SU-DHL-6 (cell line): ENCODE results near the gene PTTG1IP2.

Experiments
- H2AFZ ChIP-seq: fragments of 200-600 bp; sonication (generic); 2 replicates; pipeline ENCODE4 v1.6.1; 2014; ENCODE audit warnings: low read depth, mild to moderate bottlenecking, moderate library complexity, mixed read lengths, antibody characterized with exemption, low read length; ENCODE audit not compliant: severe bottlenecking
- H3F3A ChIP-seq: fragments of 200-600 bp; shearing (Covaris generic); 2 replicates; pipeline ENCODE4 v1.6.0; 2016; ENCODE audit warnings: antibody characterized with exemption, mild to moderate bottlenecking; ENCODE audit not compliant: insufficient read depth
- H3K27ac ChIP-seq: fragments of 200-600 bp; sonication (generic); 2 replicates; pipeline ENCODE4 v1.5.1; 2016; ENCODE audit warnings: low read depth, mild to moderate bottlenecking, low read length, moderate library complexity, mixed read lengths
- H3K27me3 ChIP-seq: fragments of 200-600 bp; sonication (generic), shearing (Covaris generic); 2 replicates; pipeline ENCODE4 v1.6.0; 2014; ENCODE audit warnings: mild to moderate bottlenecking, low read length
- H3K36me3 ChIP-seq: fragments of 200-600 bp; sonication (generic); 2 replicates; pipeline ENCODE4 v1.6.1; 2014; ENCODE audit warnings: mild to moderate bottlenecking, low read length, mixed read lengths
- H3K4me2 ChIP-seq: fragments of 300-600, 200-600 bp; shearing (Covaris generic), sonication (generic); 2 replicates; pipeline ENCODE4 v1.6.0; 2014; ENCODE audit warnings: low read length, low read depth, mild to moderate bottlenecking; ENCODE audit not compliant: poor library complexity, severe bottlenecking
- H3K4me3 ChIP-seq: fragments of 200-600 bp; sonication (generic); 2 replicates; pipeline ENCODE4 v1.5.1; 2014; ENCODE audit warnings: antibody characterized with exemption, low read length, mild to moderate bottlenecking, mixed read lengths; ENCODE audit not compliant: insufficient read depth, poor library complexity, severe bottlenecking
- H3K79me2 ChIP-seq: fragments of 200-600 bp; sonication (generic); 2 replicates; pipeline ENCODE4 v1.6.1; 2014; ENCODE audit warnings: mild to moderate bottlenecking, low read length, moderate library complexity; ENCODE audit not compliant: insufficient read depth
- H3K9ac ChIP-seq: fragments of 200-600 bp; sonication (generic); 2 replicates; pipeline ENCODE4 v1.7.0; 2014; ENCODE audit warnings: mild to moderate bottlenecking, low read length
- H3K9me2 ChIP-seq: fragments of 200-600 bp; sonication (generic); replicated peaks from 2 replicates; pipeline ENCODE4 v1.6.1; 2014; ENCODE audit warnings: low read length; ENCODE audit not compliant: insufficient read depth
- H3K9me3 ChIP-seq: fragments of 200-600 bp; sonication (generic); 2 replicates; pipeline ENCODE4 v1.6.1; 2014; ENCODE audit warnings: low read length, mixed read lengths; ENCODE audit not compliant: insufficient read depth
- H4K20me1 ChIP-seq: fragments of 200-600 bp; sonication (generic); 2 replicates; pipeline ENCODE4 v1.6.1; 2014; ENCODE audit warnings: low read depth, mild to moderate bottlenecking, antibody characterized with exemption, low read length, moderate library complexity, mixed read lengths
- CTCF ChIP-seq: fragments of 200-600 bp; sonication (generic); IDR thresholded peaks from one replicate; pipeline ENCODE4 v1.5.1; 2017; ENCODE audit warnings: antibody characterized with exemption, mild to moderate bottlenecking, low read length, moderate library complexity; ENCODE audit not compliant: insufficient read depth, poor library complexity, severe bottlenecking
- EZH2phosphoT487 ChIP-seq: fragments of 200-600 bp; sonication (generic), shearing (Covaris generic); conservative IDR thresholded peaks from 2 replicates; pipeline ENCODE4 v1.6.1; 2018; ENCODE audit warnings: mild to moderate bottlenecking, antibody characterized with exemption, low read length, moderate library complexity, mixed read lengths

The PTTG1IP2 gene

GRCh38 chr7:90536449-90536848 lies 67.0 kb downstream of the PTTG1IP2 start:
- H3K27ac ChIP-seq, result no peak overlapping the region
- H3K9me3 ChIP-seq, result no peaks in the 10 kb centered on the region
- no peaks in the 10 kb centered on the region for H3K9me2 ChIP-seq
- no peak overlapping the region for H3K4me2 ChIP-seq
- H3K36me3 ChIP-seq, result no peaks in the 10 kb centered on the region
- H3K27me3 ChIP-seq, result no peaks in the 10 kb centered on the region
- H3K4me3 ChIP-seq, result no peak overlapping the region
- H3K79me2 ChIP-seq, result no peaks in the 10 kb centered on the region
- no peaks in the 10 kb centered on the region for H4K20me1 ChIP-seq
- H3K9ac ChIP-seq, result no peak overlapping the region
- no peaks in the 10 kb centered on the region for H3F3A ChIP-seq
- no peak overlapping the region for H2AFZ ChIP-seq
- TF ChIP-seq EZH2phosphoT487 (no peak), CTCF (no peak)

GRCh38 chr7:90538405-90538804 lies 69.0 kb downstream of the PTTG1IP2 start:
- no peaks in the 10 kb centered on the region for H3K27me3 ChIP-seq

GRCh38 chr7:90540406-90540805 lies 71.0 kb downstream of the PTTG1IP2 start:
- H3F3A ChIP-seq, result no peaks in the 10 kb centered on the region
- H3K9me2 ChIP-seq, result no peaks in the 10 kb centered on the region
- no peak overlapping the region for H3K4me3 ChIP-seq
- TF ChIP-seq EZH2phosphoT487 (no peak), CTCF (no peak)
- H3K9ac ChIP-seq, result no peak overlapping the region
- no peaks in the 10 kb centered on the region for H3K27me3 ChIP-seq
- no peak overlapping the region for H3K27ac ChIP-seq
- no peaks in the 10 kb centered on the region for H4K20me1 ChIP-seq
- H3K36me3 ChIP-seq, result no peaks in the 10 kb centered on the region
- no peak overlapping the region for H2AFZ ChIP-seq
- H3K4me2 ChIP-seq, result no peak overlapping the region
- no peaks in the 10 kb centered on the region for H3K79me2 ChIP-seq
- no peaks in the 10 kb centered on the region for H3K9me3 ChIP-seq

More at GRCh38 chr7:90538405-90538804, 69.0 kb downstream of the PTTG1IP2 start:
- H4K20me1 ChIP-seq, result no peaks in the 10 kb centered on the region
- TF ChIP-seq CTCF (no peak), EZH2phosphoT487 (no peak)
- no peaks in the 10 kb centered on the region for H3K9me2 ChIP-seq
- H3F3A ChIP-seq, result no peaks in the 10 kb centered on the region
- no peak overlapping the region for H3K9ac ChIP-seq
- no peak overlapping the region for H3K27ac ChIP-seq
- H3K4me3 ChIP-seq, result no peak overlapping the region
- H3K9me3 ChIP-seq, result no peaks in the 10 kb centered on the region
- H3K36me3 ChIP-seq, result no peaks in the 10 kb centered on the region
- H3K4me2 ChIP-seq, result no peak overlapping the region
- no peak overlapping the region for H2AFZ ChIP-seq
- H3K79me2 ChIP-seq, result no peaks in the 10 kb centered on the region
